K562 (cell line): ENCODE data around the gene JMJD1C.

Experiments used
- NR2F6 ChIP-seq: fragments of 450-650 bp; formaldehyde crosslinking; IDR thresholded peaks from 2 replicates; pipeline ENCODE4 v1.4.0; 2020; ENCODE audit warnings: mild to moderate bottlenecking
- PHB ChIP-seq: fragments of 250-450 bp; sonication (Bioruptor Pico); IDR thresholded peaks from 2 replicates; pipeline ENCODE4 v1.5.0; 2021
- PHF20 ChIP-seq: fragments of 450-650 bp; IDR thresholded peaks from 2 replicates; pipeline ENCODE4 v1.6.1; 2018; ENCODE audit not compliant: partially characterized antibody
- POLR2A ChIP-seq: fragments of 450-650 bp; conservative IDR thresholded peaks from 2 replicates; pipeline ENCODE4 v1.6.1; 2016
- RAD51 ChIP-seq: fragments of 450-650 bp; IDR thresholded peaks from 2 replicates; pipeline ENCODE4 v1.7.1; 2016; ENCODE audit warnings: low read depth, mild to moderate bottlenecking, borderline replicate concordance
- SMAD1 ChIP-seq: fragments of 150-350 bp; IDR thresholded peaks from 2 replicates; pipeline ENCODE4 v1.6.1; 2014; ENCODE audit warnings: low read length, low read depth; ENCODE audit not compliant: partially characterized antibody
- ZEB2 ChIP-seq: fragments of 450-650 bp; IDR thresholded peaks from 2 replicates; pipeline ENCODE4 v1.6.1; 2016
- ZKSCAN1 ChIP-seq: fragments of 150-350 bp; IDR thresholded peaks from 2 replicates; pipeline ENCODE4 v1.6.1; 2016; ENCODE audit warnings: low read depth, low read length

GRCh38 chr10:63446716-63447440 lies 18.9 kb downstream of the JMJD1C start:
- TF ChIP-seq PHF20 (no peak), ZEB2 (no peak), POLR2A (no peak), NR2F6 (CRISPR knock-in tag) (no peak), PHB (CRISPR knock-in tag) (no peak), SMAD1 (no peak), RAD51 (no peak), ZKSCAN1 (no peak)
